Thoracic aorta (tissue), 2 donors: Measurements from ENCODE around the gene DPM3. TPM values are rescaled to one million over a fixed set of nuclear protein-coding genes. Genes with fewer than 3 reads are reported as not detected.
"Not testable (repeated sequence)": the region's sequence is repeated elsewhere in the genome, so short reads cannot be mapped to it uniquely, and the experiment has no call there.

Experiments
- ATAC-seq: fragments of 150-250 bp; one replicate; pipeline ENCODE4 v1.8.0; 2017; ENCODE audit warnings: low read depth; ENCODE audit not compliant: insufficient number of reproducible peaks, low FRiP score
- DNase-seq: peaks from one replicate; pipeline ENCODE4 v3.0.0-alpha.2; 2020; ENCODE audit warnings: low spot score
- H3K27ac ChIP-seq, 2 donors: fragments of 200-600 bp; sonication (generic); 1 replicate in 1 of 2; 2 replicates in 1 of 2; pipeline ENCODE4 v1.5.1; 2016; ENCODE audit warnings: mild to moderate bottlenecking in 2 of 2, moderate library complexity in 2 of 2
- H3K27me3 ChIP-seq: fragments of 200-600 bp; sonication (generic); replicated peaks from 2 replicates; pipeline ENCODE4 v1.6.0; 2016; ENCODE audit warnings: mild to moderate bottlenecking; ENCODE audit not compliant: insufficient read depth
- H3K36me3 ChIP-seq: fragments of 200-600 bp; sonication (generic); one replicate; pipeline ENCODE4 v1.5.1; 2016
- H3K4me1 ChIP-seq, 2 donors: fragments of 200-600 bp; sonication (generic); 1 replicate in 1 of 2; 2 replicates in 1 of 2; pipeline versions ENCODE4 v1.5.1 to v1.6.0; 2016; ENCODE audit warnings: low read depth in 2 of 2, mild to moderate bottlenecking in 1 of 2; ENCODE audit not compliant: control insufficient read depth in 1 of 2
- H3K4me3 ChIP-seq: fragments of 200-600 bp; sonication (generic); 2 replicates; pipeline ENCODE4 v1.5.1; 2016; ENCODE audit warnings: mild to moderate bottlenecking
- H3K9me3 ChIP-seq: fragments of 200-600 bp; sonication (generic); 2 replicates; pipeline ENCODE4 v1.5.1; 2016
- CTCF ChIP-seq: fragments of 200-600 bp; sonication (generic); IDR thresholded peaks from one replicate; pipeline ENCODE4 v1.5.1; 2019; ENCODE audit warnings: antibody characterized with exemption
- total RNA-seq, 2 donors: library from RNA; depleted of rRNA; stranded (reverse); fragments of >200 nt; gene quantifications; one replicate each; pipeline versions ENCODE4 v1.1.0 to v1.2.3, GENCODE V29; 2016

Gene DPM3
- total RNA-seq, 2 donors from 2014 or later = 28.8 to 68.6 TPM

- DNase-seq = no peak
- no peak for TF ChIP-seq CTCF
- ATAC-seq = no peak
- Histone ChIP-seq H3K4me3 (no peak overlapping the region), H3K36me3 (no peaks in the 10 kb centered on the region), H3K4me1 (peaks cover 0 to 5% of the 10 kb centered on the region in 2 donors), H3K27ac (no peak overlapping the region), H3K27me3 (no peaks in the 10 kb centered on the region), H3K9me3 (no peaks in the 10 kb centered on the region)
Observed at GRCh38 chr1:155121249-155121648, 19.1 kb downstream of the DPM3 start.

GRCh38 chr1:155120253-155120652 is 20.1 kb downstream of the DPM3 start:
- DNase-seq (no peak), ATAC-seq (no peak)
- H3K27me3 ChIP-seq = no peaks in the 10 kb centered on the region
- H3K4me3 ChIP-seq = no peak overlapping the region
- no peaks in the 10 kb centered on the region for H3K36me3 ChIP-seq
- no peak for TF ChIP-seq CTCF
- H3K9me3 ChIP-seq = no peaks in the 10 kb centered on the region
- H3K4me1 ChIP-seq = no peaks in the 10 kb centered on the region
- H3K27ac ChIP-seq = no peak overlapping the region

- not testable (repeated sequence) for H3K4me3 ChIP-seq, H3K9me3 ChIP-seq, H3K36me3 ChIP-seq, H3K4me1 ChIP-seq, DNase-seq, H3K27me3 ChIP-seq, H3K27ac ChIP-seq, ATAC-seq
Observed at GRCh38 chr1:155118090-155118489, 22.2 kb downstream of the DPM3 start.

GRCh38 chr1:155117610-155118009 is 22.7 kb downstream of the DPM3 start:
- no peaks in the 10 kb centered on the region for H3K4me1 ChIP-seq
- no peak overlapping the region for H3K4me3 ChIP-seq
- no peak for TF ChIP-seq CTCF
- H3K27me3 ChIP-seq = no peaks in the 10 kb centered on the region
- H3K27ac ChIP-seq = no peak overlapping the region
- ATAC-seq = no peak
- no peak for DNase-seq
- H3K36me3 ChIP-seq = no peaks in the 10 kb centered on the region
- no peaks in the 10 kb centered on the region for H3K9me3 ChIP-seq

- Histone ChIP-seq H3K4me3 (no peak overlapping the region), H3K4me1 (no peaks in the 10 kb centered on the region), H3K9me3 (no peaks in the 10 kb centered on the region), H3K27ac (no peak overlapping the region), H3K27me3 (no peaks in the 10 kb centered on the region), H3K36me3 (no peaks in the 10 kb centered on the region)
- no peak for TF ChIP-seq CTCF
- DNase-seq (no peak), ATAC-seq (no peak)
Observed at GRCh38 chr1:155116113-155116764, 24.1 kb downstream of the DPM3 start.

GRCh38 chr1:155113450-155113980 is 26.8 kb downstream of the DPM3 start:
- no peaks in the 10 kb centered on the region for H3K27me3 ChIP-seq
- H3K27ac ChIP-seq = no peak overlapping the region

More at GRCh38 chr1:155113450-155113980, 26.8 kb downstream of the DPM3 start:
- DNase-seq (no peak), ATAC-seq (no peak)
- Histone ChIP-seq H3K36me3 (no peaks in the 10 kb centered on the region), H3K9me3 (no peaks in the 10 kb centered on the region), H3K4me1 (no peaks in the 10 kb centered on the region), H3K4me3 (no peak overlapping the region)
- TF ChIP-seq CTCF = no peak
